WTC11 (cell line): Measurements from ENCODE around the gene TCHP. TPM values are rescaled to one million over a fixed set of nuclear protein-coding genes. Genes with fewer than 3 reads are reported as not detected.
"Not testable (repeated sequence)": the region's sequence is repeated elsewhere in the genome, so short reads cannot be mapped to it uniquely, and the experiment has no call there.

Source experiments
- ATAC-seq: fragments of 200-7000 bp; cut with Tn5 transposase; 2 replicates; pipeline ENCODE4 v1.10.0; 2021; ENCODE audit warnings: mild to moderate bottlenecking, moderate library complexity
- CTCF ChIA-PET: fragments of 300-600 bp; sonication (Branson Sonifier 250); formaldehyde crosslinking; loops from one replicate; lab custom pipeline; 2021; ENCODE audit warnings: antibody characterized with exemption; lab: Charles Lee
- POLR2A ChIA-PET: fragments of 350-600 bp; sonication (Branson Sonifier 250); formaldehyde crosslinking; loops from one replicate; lab custom pipeline; 2021; ENCODE audit warnings: antibody characterized with exemption; lab: Charles Lee
- DNase-seq: peaks from one replicate; pipeline ENCODE4 v3.0.0; 2021; ENCODE audit warnings: low spot score
- H3K27ac Mint-ChIP-seq: 2 replicates; pipeline ENCODE4 v1.8.0; 2021; ENCODE audit warnings: mixed read lengths
- H3K27me3 Mint-ChIP-seq: 2 replicates; pipeline ENCODE4 v1.8.0; 2021; ENCODE audit warnings: low read depth, mild to moderate bottlenecking, moderate library complexity, mixed read lengths
- H3K36me3 Mint-ChIP-seq: 2 replicates; pipeline ENCODE4 v1.8.0; 2021; ENCODE audit warnings: mixed read lengths
- H3K4me1 Mint-ChIP-seq: 2 replicates; pipeline ENCODE4 v1.8.0; 2022; ENCODE audit warnings: mixed read lengths
- H3K4me3 Mint-ChIP-seq: 2 replicates; pipeline ENCODE4 v1.8.0; 2021; ENCODE audit warnings: mild to moderate bottlenecking, moderate library complexity, mixed read lengths
- H3K9me3 Mint-ChIP-seq: 2 replicates; pipeline ENCODE4 v1.8.0; 2021; ENCODE audit warnings: mixed read lengths
- ATF1 ChIP-seq: sonication (generic); formaldehyde crosslinking; IDR thresholded peaks from 2 replicates; pipeline ENCODE4 v1.8.1; 2023; ENCODE audit warnings: mild to moderate bottlenecking, moderate library complexity, missing genetic modification reagents
- CREB1 ChIP-seq: sonication (generic); formaldehyde crosslinking; IDR thresholded peaks from 2 replicates; pipeline ENCODE4 v1.8.0; 2023; ENCODE audit warnings: mild to moderate bottlenecking, missing genetic modification reagents
- CREM ChIP-seq: sonication (generic); formaldehyde crosslinking; IDR thresholded peaks from 2 replicates; pipeline ENCODE4 v1.8.1; 2022; ENCODE audit warnings: mild to moderate bottlenecking, missing genetic modification reagents, moderate library complexity
- ETV6 ChIP-seq: sonication (generic); formaldehyde crosslinking; IDR thresholded peaks from 2 replicates; pipeline ENCODE4 v1.8.1; 2022; ENCODE audit warnings: mild to moderate bottlenecking, missing genetic modification reagents
- FOXJ3 ChIP-seq: sonication (generic); formaldehyde crosslinking; IDR thresholded peaks from 2 replicates; pipeline ENCODE4 v1.9.0; 2021; ENCODE audit warnings: missing genetic modification reagents, mild to moderate bottlenecking, borderline replicate concordance
- GRHL2 ChIP-seq: fragments of 250-450 bp; sonication (Bioruptor Pico); IDR thresholded peaks from 2 replicates; pipeline ENCODE4 v1.8.0; 2022; ENCODE audit warnings: mild to moderate bottlenecking, moderate library complexity; ENCODE audit not compliant: insufficient replicate concordance, severe bottlenecking
- HMGXB4 ChIP-seq: sonication (generic); formaldehyde crosslinking; IDR thresholded peaks from 2 replicates; pipeline ENCODE4 v1.8.1; 2023; ENCODE audit warnings: mild to moderate bottlenecking, moderate library complexity, missing genetic modification reagents
- KAT7 ChIP-seq: sonication (generic); formaldehyde crosslinking; IDR thresholded peaks from 2 replicates; pipeline ENCODE4 v1.8.1; 2023; ENCODE audit warnings: missing genetic modification reagents, mild to moderate bottlenecking, borderline replicate concordance
- PRRX2 ChIP-seq: fragments of 250-450 bp; sonication (Bioruptor Pico); IDR thresholded peaks from 2 replicates; pipeline ENCODE4 v1.8.0; 2021; ENCODE audit warnings: mild to moderate bottlenecking
- SMAD4 ChIP-seq: sonication (generic); formaldehyde crosslinking; IDR thresholded peaks from 2 replicates; pipeline ENCODE4 v1.8.0; 2022; ENCODE audit warnings: mild to moderate bottlenecking, missing genetic modification reagents
- TP53 ChIP-seq: sonication (generic); formaldehyde crosslinking; IDR thresholded peaks from 2 replicates; pipeline ENCODE4 v1.8.1; 2023; ENCODE audit warnings: mild to moderate bottlenecking, missing genetic modification reagents
- ZNF671 ChIP-seq: fragments of 250-450 bp; sonication (Bioruptor Pico); IDR thresholded peaks from 2 replicates; pipeline ENCODE4 v1.8.0; 2021; ENCODE audit warnings: mild to moderate bottlenecking
- total RNA-seq: library from RNA; stranded (reverse); gene quantifications from 3 replicates; pipeline ENCODE4 v1.2.3, GENCODE V29; 2021
- TF ChIP-seq, protein P1 (sequence below): sonication (generic); formaldehyde crosslinking; IDR thresholded peaks from 2 replicates; pipeline ENCODE4 v1.8.1; 2023; ENCODE audit warnings: mild to moderate bottlenecking, missing genetic modification reagents, borderline replicate concordance

Gene TCHP
- total RNA-seq, 1 experiment from 2014 or later: 7.9 TPM

DNA sequence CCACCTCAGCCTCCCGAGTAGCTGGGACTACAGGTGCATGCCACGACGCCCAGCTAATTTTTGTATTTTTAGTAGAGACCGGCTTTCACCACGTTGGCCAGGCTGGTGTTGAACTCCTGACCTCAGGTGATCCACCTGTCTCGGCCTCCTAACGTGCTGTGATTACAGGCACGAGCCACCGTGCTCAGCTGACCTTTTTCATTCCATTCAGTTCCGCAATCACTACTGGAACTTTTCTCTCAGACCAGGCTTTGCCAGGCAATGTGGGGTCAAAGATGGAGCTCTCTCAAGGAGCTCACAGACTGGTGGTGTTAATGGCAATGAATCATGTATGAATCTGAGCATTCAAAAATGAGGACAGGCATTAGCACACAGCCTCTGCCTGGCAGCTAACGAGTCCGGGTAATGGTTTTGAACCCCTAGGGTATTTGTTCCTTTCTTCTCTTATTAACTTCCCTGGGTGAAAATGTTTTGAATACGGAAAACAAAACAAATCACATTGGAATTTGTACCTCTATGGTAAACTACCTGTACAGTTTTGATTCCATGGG, 9.4 kb upstream of the TCHP start:
- Mint-ChIP-seq H3K27me3 (peaks cover 95% of the 10 kb centered on the region), H3K4me1 (peaks cover 6% of the 10 kb centered on the region), H3K4me3 (no peak overlapping the region), H3K27ac (no peak overlapping the region), H3K9me3 (no peaks in the 10 kb centered on the region)
- CTCF ChIA-PET: interaction anchor here (1.1 to 1.2 kb wide), 2 partner anchors 10 to 20 kb away, joined by 7 to 8 read pairs; no protein-coding TSS in a partner anchor
- no peak for ATAC-seq
- POLR2A ChIA-PET: no interaction called here
- TF ChIP-seq ZNF671 (CRISPR knock-in tag) (no peak), FOXJ3 (CRISPR knock-in tag) (no peak), CREB1 (no peak), PRRX2 (CRISPR knock-in tag) (no peak), HMGXB4 (no peak)
- TF ChIP-seq, protein P1, sequence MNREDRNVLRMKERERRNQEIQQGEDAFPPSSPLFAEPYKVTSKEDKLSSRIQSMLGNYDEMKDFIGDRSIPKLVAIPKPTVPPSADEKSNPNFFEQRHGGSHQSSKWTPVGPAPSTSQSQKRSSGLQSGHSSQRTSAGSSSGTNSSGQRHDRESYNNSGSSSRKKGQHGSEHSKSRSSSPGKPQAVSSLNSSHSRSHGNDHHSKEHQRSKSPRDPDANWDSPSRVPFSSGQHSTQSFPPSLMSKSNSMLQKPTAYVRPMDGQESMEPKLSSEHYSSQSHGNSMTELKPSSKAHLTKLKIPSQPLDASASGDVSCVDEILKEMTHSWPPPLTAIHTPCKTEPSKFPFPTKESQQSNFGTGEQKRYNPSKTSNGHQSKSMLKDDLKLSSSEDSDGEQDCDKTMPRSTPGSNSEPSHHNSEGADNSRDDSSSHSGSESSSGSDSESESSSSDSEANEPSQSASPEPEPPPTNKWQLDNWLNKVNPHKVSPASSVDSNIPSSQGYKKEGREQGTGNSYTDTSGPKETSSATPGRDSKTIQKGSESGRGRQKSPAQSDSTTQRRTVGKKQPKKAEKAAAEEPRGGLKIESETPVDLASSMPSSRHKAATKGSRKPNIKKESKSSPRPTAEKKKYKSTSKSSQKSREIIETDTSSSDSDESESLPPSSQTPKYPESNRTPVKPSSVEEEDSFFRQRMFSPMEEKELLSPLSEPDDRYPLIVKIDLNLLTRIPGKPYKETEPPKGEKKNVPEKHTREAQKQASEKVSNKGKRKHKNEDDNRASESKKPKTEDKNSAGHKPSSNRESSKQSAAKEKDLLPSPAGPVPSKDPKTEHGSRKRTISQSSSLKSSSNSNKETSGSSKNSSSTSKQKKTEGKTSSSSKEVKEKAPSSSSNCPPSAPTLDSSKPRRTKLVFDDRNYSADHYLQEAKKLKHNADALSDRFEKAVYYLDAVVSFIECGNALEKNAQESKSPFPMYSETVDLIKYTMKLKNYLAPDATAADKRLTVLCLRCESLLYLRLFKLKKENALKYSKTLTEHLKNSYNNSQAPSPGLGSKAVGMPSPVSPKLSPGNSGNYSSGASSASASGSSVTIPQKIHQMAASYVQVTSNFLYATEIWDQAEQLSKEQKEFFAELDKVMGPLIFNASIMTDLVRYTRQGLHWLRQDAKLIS (CRISPR knock-in tag): no peak
- TF ChIP-seq, all 79 proteins: peak for 0
- no peak for DNase-seq
- no peaks in the 10 kb centered on the region for H3K36me3 Mint-ChIP-seq

DNA sequence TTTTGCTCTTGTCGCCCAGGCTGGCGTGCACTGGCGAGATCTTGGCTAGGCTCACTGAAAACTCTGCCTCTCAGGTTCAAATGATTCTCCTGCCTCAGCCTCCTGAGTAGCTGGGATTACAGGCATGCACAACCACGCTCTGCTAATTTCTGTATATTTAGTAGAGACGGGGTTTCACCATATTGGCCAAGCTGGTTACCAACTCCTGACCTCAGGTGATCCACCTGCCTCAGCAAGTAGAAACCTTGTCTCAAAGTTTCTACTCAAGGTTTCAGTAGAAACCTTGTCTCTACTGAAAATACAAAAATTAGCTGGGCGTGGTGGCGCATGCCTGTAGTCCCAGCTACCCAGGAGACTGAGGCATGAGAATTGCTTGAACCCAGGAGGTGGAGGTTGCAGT, 8.3 kb upstream of the TCHP start:
- peaks cover 97% of the 10 kb centered on the region for H3K27me3 Mint-ChIP-seq

DNA sequence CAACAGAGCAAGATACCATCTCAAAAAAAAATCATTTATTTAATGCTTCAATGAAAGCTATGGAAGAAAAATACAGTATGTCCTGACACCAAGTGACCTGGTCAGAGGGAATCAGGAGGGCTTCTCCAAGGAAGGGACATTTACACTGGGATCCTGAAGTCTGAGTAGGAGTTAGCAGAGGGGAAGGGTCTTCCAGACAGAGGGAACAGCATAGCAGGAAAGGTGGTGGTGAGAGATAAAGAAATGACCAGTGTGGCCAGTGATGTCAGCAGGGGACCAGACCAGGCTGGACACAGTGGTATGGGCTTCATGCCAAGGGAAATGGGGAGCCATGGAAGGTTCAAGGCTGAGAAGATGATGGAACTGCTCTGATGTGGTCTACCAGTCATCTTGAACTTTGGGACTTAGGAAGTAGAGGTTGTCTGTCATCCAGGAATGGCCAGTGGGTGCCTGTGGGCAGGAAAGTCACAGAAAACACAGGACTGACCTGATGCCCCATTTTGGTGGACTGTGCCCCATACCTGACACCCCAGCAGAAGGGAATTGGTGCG, 7.8 kb upstream of the TCHP start:
- no peaks in the 10 kb centered on the region for H3K36me3 Mint-ChIP-seq
- H3K27me3 Mint-ChIP-seq: peaks cover 97% of the 10 kb centered on the region
- TF ChIP-seq KAT7 (CRISPR knock-in tag): no peak
- no peak for TF ChIP-seq HMGXB4
- no peak for TF ChIP-seq GRHL2 (CRISPR knock-in tag)
- no peak for TF ChIP-seq CREM (CRISPR knock-in tag)
- TF ChIP-seq ETV6 (CRISPR knock-in tag): no peak
- ATAC-seq (no peak), DNase-seq (no peak)
- no peaks in the 10 kb centered on the region for H3K9me3 Mint-ChIP-seq
- no peak overlapping the region for H3K27ac Mint-ChIP-seq
- ChIA-PET CTCF (interaction anchor here (1.0 kb wide), 1 partner anchor 19 kb away, joined by 6 read pairs; no protein-coding TSS in a partner anchor), POLR2A (no interaction called here)
- H3K4me3 Mint-ChIP-seq: no peak overlapping the region
- peaks cover 6% of the 10 kb centered on the region for H3K4me1 Mint-ChIP-seq

More for the DNA sequence above, 8.3 kb upstream of the TCHP start:
- H3K27ac Mint-ChIP-seq, H3K9me3 Mint-ChIP-seq, CTCF ChIA-PET, POLR2A ChIA-PET, DNase-seq, H3K36me3 Mint-ChIP-seq, H3K4me3 Mint-ChIP-seq, ATAC-seq, H3K4me1 Mint-ChIP-seq: not testable (repeated sequence)

DNA sequence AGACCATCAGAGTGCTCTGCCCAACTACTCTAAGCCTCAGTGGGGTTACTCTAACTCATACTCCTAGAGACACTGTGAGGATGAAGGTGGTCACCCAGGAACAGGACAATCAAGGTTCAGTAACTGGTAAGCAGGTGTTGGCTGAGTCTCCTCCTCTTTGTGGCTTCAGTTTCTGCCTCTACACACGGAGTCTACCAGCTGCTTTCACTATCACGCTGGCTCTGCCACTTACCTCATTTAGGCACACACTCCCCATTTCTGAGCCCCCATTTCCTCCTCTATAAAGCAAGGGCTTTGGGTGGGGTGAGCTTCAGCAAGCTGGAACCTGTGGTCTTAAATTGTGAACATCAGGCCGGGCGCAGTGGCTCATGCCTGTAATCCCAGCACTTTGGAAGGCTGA, 7.3 kb upstream of the TCHP start:
- POLR2A ChIA-PET: no interaction called here
- H3K4me3 Mint-ChIP-seq: no peak overlapping the region
- no peak for DNase-seq
- H3K27ac Mint-ChIP-seq: no peak overlapping the region
- H3K9me3 Mint-ChIP-seq: no peaks in the 10 kb centered on the region
- ATAC-seq: no peak
- H3K27me3 Mint-ChIP-seq: peaks cover 97% of the 10 kb centered on the region
- H3K4me1 Mint-ChIP-seq: peaks cover 6% of the 10 kb centered on the region
- CTCF ChIA-PET: interaction anchor here (1.0 kb wide), 1 partner anchor 18 kb away, joined by 6 read pairs; no protein-coding TSS in a partner anchor
- no peaks in the 10 kb centered on the region for H3K36me3 Mint-ChIP-seq
- TF ChIP-seq ZNF671 (CRISPR knock-in tag) (no peak), SMAD4 (CRISPR knock-in tag) (no peak), KAT7 (CRISPR knock-in tag) (no peak), GRHL2 (CRISPR knock-in tag) (no peak), ETV6 (CRISPR knock-in tag) (no peak), ATF1 (CRISPR knock-in tag) (no peak), TP53 (CRISPR knock-in tag) (no peak), HMGXB4 (no peak)
- TF ChIP-seq, protein P1 (CRISPR knock-in tag): no peak
